ENCODE data around the gene HEMK1.

Gene HEMK1

GRCh38 chr3:50642382-50642781 lies 73.1 kb downstream of the HEMK1 start:
- DNase-seq (ENCODE audit: low read depth) = no peak

GRCh38 chr3:50644561-50644960 lies 75.2 kb downstream of the HEMK1 start:
- no peak for DNase-seq (ENCODE audit: low read depth)

DNA sequence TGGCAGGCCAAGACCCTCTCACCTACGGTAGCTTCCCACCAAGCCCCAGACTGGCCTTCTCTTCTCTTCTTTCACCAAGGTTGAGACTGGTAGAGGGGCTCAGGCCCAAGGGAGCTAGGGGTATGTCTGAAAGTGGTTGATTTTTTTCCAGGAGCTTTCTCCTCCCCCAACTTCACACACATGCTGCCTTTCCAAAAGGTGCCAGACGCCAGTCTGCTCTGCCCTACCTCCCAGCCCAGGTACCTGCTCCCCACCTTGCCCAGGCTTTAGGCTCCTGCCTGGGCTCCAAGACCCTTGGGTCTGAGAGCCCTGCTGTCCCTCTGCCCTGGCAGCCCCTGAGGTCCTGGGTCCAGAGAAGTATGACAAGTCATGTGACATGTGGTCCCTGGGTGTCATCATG lies 76.1 kb downstream of the HEMK1 start:
- DNase-seq (ENCODE audit: low read depth) = no peak
